ENCODE measurements around the gene PDCD10.

The PDCD10 gene

GRCh38 chr3:167684388-167684993 lies 50.2 kb downstream of the PDCD10 start:
- in situ Hi-C loops (cut with HindIII; ENCODE audit: low sequenced_read_pairs): no loop called here

GRCh38 chr3:167679526-167679925 lies 55.2 kb downstream of the PDCD10 start:
- in situ Hi-C loops (cut with HindIII; ENCODE audit: low sequenced_read_pairs): no loop called here

- in situ Hi-C loops (cut with HindIII; ENCODE audit: low sequenced_read_pairs): no loop called here
These were observed 58.8 kb downstream of the PDCD10 start for GRCh38 chr3:167675848-167676247.

- in situ Hi-C loops (cut with HindIII; ENCODE audit: low sequenced_read_pairs): no loop called here
These were observed 61.5 kb downstream of the PDCD10 start for GRCh38 chr3:167673221-167673620.

GRCh38 chr3:167671878-167672427 lies 62.7 kb downstream of the PDCD10 start:
- in situ Hi-C loops (cut with HindIII; ENCODE audit: low sequenced_read_pairs): no loop called here

- in situ Hi-C loops (cut with HindIII; ENCODE audit: low sequenced_read_pairs): no loop called here
These were observed 65.0 kb downstream of the PDCD10 start for GRCh38 chr3:167669699-167670098.

- in situ Hi-C loops (cut with HindIII; ENCODE audit: low sequenced_read_pairs): no loop called here
These were observed 66.0 kb downstream of the PDCD10 start for GRCh38 chr3:167668651-167669050.

- in situ Hi-C loops (cut with HindIII; ENCODE audit: low sequenced_read_pairs): no loop called here
These were observed 68.1 kb downstream of the PDCD10 start for GRCh38 chr3:167666563-167666962.

GRCh38 chr3:167662919-167663400 lies 71.7 kb downstream of the PDCD10 start:
- in situ Hi-C loops (cut with HindIII; ENCODE audit: low sequenced_read_pairs): no loop called here

- in situ Hi-C loops (cut with HindIII; ENCODE audit: low sequenced_read_pairs): no loop called here
These were observed 76.9 kb downstream of the PDCD10 start for GRCh38 chr3:167657684-167658225.

- in situ Hi-C loops (cut with HindIII; ENCODE audit: low sequenced_read_pairs): no loop called here
These were observed 77.9 kb downstream of the PDCD10 start for GRCh38 chr3:167656821-167657220.

GRCh38 chr3:167653760-167654159 lies 80.9 kb downstream of the PDCD10 start, which contains the start of gene WDR49:
Gene WDR49 (minus strand): TSS chr3:167653942. CDS start chr3:167653425, 517 bp downstream.
- in situ Hi-C loops (cut with HindIII; ENCODE audit: low sequenced_read_pairs): no loop called here

GRCh38 chr3:167653155-167653554 lies 81.5 kb downstream of the PDCD10 start:
- in situ Hi-C loops (cut with HindIII; ENCODE audit: low sequenced_read_pairs): no loop called here

- in situ Hi-C loops (cut with HindIII; ENCODE audit: low sequenced_read_pairs): no loop called here
These were observed 82.9 kb downstream of the PDCD10 start for GRCh38 chr3:167651826-167652225.

- in situ Hi-C loops (cut with HindIII; ENCODE audit: low sequenced_read_pairs): no loop called here
These were observed 84.2 kb downstream of the PDCD10 start for GRCh38 chr3:167650459-167650858.

GRCh38 chr3:167649746-167650145 lies 84.9 kb downstream of the PDCD10 start:
- in situ Hi-C loops (cut with HindIII; ENCODE audit: low sequenced_read_pairs): no loop called here

GRCh38 chr3:167644611-167645010 lies 90.1 kb downstream of the PDCD10 start:
- in situ Hi-C loops (cut with HindIII; ENCODE audit: low sequenced_read_pairs): no loop called here

Measured in DLD1 (cell line).